Fibroblast of skin of scalp (primary cell): ENCODE measurements around the gene AMIGO1.

Experiments used
- DNase-seq: peaks from one replicate; pipeline ENCODE4 v3.0.0-alpha.2; 2013

AMIGO1 gene

DNA sequence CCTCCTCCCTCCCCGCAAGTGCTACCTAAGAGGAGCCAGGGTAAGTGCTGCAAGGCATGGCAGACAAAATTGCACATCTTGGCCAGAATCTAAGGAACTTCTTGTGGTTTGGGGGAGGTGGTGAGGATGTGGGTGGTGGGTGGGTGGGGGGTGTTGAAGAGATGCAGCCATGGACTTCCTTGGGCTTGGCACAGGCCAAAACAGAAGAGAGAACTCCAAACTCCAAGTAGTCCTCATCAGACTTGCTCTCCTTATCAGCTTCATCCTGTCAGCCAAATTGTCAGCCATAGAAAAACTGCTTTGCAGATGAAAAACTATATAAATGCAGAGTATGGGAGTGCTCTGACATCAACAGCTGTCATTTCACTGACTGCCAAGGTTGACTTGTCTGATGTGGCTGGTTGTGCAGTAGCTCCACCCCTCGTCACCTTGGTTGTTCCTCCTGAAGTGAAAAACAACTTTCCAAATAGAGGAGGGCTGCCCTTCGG, 7.1 kb downstream of the AMIGO1 start:
- DNase-seq: no peak

DNA sequence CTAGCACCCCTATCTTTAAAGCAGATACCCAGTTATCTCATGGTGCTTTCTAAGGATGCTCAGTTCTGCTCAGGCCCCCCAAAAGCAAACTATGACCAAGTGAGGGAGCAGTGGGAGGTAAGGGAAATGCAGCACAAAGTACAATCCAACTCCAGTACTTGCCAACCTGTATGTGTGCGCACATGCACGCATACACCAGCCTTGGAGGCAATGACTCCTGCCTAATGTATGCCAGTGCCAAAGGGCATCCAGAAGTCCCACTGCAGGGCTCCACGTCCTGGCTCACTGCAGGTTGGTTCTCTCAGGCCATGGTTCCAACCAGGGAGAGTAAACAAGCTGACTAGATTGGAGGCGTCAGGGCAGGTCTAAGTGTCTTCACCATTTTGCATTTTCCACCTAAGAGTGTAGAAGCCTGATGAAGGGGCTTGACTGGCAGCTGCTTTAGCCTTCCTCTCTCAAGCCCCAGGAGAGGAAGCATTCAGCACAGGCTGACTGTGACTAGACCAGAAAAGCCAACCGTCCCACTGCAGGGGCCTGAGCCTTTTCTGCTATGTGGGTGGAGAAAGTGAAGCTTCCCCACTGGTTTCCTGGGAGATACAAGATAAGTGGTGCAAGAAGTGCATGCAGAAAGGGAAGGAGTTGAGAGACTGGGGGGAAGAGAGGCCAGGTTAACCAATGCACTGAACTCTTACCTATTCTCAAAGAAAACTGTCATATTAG, 7.7 kb downstream of the AMIGO1 start:
- no peak for DNase-seq

DNA sequence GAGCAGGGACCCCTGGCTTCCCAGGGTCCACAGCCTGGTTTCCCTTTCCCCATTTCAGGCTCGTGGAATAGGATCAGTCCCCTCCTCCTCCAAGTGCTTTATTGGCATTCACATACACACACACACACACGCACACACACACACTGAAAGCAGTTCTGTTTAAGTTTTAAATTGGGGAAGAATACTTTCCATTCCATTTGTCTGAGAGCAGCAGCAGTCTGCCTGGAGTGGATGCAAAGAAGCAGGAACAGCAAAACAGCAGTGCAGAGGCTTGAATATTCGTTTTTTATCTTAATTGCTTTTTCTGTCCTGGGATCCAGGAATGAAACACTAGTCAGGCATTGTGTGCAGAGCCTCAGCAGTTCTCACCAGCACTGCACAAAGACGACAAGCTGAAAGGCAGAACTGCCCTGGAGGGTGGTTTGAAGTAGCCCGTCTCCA, 8.6 kb downstream of the AMIGO1 start:
- peak; percentile 77 for DNase-seq

DNA sequence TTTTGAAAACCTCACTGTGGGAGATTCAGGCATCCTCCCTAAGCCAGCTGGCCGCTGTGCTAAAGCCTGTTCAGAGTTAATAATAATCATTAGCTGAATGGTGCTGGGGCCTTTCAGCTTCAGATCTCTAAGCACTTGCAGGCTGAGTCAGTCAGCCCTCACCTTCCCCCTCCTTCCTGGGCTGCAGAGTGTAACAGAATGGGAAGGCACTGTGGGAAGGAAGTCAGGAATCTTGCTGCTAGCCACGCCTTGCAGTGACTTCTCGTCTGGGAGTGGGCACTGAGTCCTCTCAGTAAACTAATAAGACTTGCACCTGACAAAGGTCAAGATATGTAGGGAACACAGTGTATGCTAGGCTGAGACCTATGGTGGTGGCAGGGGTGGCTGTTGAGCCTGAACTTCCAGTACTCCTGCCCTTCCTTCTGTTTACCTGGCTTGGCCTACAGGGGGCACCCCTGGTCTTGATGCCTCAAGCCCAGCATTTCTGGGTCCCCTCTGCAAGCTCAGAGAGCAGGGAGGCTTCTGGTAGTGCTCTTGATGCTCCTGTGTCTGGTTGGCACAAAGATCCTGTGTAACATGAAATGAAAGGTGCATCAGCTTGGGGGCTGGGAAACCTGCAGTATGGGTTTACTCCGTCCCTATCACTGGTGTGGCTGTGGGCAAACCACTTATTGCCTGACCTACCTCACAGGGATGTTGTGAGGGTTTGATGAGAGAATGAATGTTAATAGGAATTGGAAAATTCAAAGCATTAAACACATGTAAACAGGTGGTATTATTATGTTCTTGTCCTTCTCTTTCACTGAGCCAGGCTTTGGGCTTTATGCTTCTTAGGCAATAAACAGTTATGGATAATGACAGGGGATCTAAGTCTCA, 9.6 kb downstream of the AMIGO1 start:
- DNase-seq: peak; percentile 30

DNA sequence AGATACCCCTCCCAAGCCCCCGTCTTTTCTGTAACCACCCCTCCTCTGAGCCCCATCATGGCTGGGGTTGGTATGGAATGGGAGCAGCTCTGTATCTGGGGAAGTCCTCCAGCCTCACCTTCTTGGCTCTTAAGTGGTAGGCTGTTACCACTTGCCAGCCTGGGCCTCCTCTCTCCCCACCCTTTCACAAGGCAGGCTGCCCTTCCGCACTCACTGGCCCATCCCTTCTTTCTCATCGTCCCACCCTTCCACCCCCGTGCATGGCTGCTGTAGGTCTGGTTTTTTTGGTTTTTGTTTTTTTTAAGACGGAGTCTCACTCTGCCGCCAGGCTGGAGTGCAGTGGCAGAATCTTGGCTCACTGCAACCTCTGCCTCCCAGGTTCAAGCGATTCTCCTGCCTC, 10.4 kb downstream of the AMIGO1 start:
- DNase-seq: no peak

DNA sequence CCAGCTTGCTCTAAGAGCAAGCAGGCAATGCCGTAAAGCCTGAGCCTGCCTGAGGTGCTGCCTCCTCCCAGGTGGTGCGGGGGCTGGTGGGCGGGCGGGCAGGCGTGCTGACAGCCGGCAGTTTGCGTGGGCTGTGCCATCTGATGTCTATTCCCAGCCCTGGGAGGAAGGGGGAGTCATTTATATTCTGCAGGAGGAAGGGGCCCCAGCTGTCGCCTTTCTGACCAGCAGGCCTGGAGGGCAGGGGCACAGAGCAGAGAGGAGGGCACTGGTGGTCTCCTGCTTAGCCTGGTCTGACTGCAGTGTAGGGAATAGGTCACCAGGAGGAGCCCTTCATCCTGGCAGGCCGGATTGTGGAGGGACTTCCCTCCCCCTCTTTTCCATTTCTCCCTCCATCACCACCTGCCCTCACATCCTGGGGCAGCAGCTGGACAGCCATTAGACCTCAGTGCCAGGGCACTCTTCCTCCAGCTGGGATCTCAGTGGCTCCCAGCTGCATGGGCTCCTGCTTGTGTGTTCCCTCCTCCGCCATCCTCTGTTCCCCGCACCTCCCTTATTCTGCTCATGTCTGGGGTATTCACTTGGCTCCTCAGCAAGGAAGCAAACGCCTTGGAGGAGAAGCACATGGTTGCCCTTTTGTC, 11.2 kb downstream of the AMIGO1 start:
- peak; percentile 29 for DNase-seq

DNA sequence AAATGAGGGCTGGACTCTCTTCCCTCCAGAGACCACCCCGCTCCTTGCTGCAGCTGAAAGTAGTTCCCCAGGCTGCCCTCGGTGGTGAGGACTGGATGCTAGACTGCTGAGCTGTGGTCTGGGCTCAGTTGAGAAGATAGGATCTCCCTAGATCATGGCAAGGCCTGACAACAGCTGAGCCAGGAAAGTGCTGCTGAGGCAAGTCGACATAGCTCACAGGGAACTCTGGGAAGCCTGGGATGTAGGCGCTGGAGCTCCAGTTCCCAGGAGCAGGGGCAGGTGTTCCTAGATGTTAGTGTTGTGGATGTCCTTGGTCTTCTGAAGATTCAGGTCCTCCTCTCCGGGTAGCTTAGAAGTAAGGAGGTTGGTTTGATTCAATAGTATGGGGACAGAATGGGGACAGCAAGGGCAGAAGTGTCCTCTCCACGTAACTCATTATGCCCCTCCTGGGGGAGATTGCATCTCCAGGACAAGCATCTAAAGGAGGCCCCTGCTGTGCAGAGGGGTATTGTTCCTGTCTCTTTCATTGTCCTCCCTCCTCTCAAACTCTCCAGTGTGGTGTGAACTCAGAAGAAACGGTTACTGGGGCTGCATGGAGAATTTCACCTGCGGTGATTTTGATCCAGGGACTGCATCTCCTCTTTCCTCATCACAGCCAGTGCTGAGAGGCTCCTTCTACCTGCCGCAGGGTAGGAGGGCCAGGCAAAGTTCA, 11.9 kb downstream of the AMIGO1 start:
- DNase-seq: no peak

DNA sequence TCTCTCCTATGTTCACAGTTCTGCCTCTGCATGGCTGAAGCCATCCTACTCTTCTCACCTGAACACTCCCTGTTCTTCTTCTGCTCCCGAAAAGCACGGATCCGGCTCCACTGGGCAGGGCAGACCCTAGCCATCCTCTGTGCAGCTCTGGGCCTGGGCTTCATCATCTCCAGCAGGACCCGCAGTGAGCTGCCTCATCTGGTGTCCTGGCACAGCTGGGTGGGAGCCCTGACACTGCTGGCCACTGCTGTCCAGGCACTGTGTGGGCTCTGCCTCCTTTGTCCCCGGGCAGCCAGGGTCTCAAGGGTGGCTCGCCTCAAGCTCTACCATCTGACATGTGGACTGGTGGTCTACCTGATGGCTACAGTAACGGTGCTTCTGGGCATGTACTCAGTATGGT, 13.8 kb downstream of the AMIGO1 start:
- DNase-seq: no peak

DNA sequence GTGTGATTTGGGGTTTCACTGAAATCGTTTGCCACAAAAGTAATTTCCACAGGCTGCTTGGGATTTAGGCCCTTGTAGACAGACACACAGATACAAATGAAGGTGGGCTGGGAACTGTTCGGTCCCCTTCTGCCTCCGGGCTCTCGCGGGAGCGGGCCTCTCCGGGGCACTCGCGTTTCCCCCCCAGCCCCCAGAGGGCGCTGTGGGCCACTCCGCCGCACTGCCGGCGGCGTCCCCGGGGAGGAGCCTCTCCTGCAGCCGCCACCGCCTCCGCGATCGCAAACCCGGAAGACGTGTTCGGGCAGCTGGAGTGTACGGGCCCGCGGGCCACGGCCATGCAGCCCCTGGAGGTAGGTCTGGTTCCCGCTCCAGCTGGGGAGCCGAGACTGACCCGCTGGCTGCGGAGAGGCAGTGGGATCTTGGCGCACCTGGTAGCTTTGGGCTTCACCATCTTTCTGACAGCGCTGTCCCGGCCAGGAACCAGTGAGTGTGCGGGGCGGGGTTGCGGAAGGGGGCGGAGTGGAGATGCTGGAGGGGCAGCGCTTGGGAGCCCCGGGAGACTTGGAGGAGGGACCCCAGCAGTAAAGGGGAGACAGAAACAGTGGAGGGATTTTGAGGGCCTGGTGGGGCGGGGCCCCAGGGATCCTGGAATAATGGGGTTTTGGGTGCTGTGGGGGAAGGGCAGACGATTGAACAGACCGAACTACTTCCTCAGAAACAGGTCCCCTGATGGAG, 15.6 kb downstream of the AMIGO1 start, which contains the start of gene CYB561D1:
Gene CYB561D1 (plus strand): TSS at position 290 of the 735 bp plus-strand sequence. CDS start 46 bp downstream, at position 336.
- peak; percentile 85 for DNase-seq

DNA sequence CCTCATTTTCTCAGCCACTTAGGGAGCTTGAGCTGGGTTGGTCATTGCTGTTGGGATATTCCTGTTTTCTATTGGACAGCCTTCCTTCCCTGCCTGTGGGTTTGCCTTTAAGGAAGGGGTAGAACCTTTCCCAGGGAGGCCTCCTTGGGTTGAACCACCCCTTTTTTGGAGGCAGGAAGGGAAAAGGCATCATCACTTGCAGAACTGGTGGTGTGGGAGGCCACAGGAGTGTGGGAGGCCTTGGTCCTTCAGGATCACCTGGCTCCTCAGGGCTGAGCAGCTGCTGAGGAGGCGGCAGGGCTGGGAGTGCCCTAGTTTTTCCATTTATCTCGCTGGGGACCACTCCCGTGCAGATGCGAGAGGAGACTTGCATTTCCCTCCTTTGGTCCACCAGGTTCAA, 16.3 kb downstream of the AMIGO1 start:
- no peak for DNase-seq

DNA sequence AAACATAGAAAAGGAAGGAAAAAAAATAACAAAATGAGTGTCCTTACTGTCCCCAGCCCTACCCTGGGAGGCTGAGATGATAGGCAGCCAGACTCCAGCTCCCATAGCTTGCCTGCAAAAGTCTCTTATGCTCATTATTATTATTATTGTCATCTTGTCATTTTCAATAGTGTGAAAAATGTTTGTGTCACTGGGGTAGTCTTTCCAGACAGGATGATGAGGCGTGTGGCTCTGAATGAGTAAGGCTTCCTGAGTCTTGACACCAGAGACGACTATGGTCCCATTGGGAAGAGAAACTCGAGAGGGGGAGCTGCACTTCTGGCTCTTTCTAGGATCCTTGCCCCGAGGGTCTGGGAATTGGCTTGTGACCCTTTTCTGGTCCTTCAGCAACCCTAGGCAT, 16.7 kb downstream of the AMIGO1 start:
- DNase-seq: no peak

DNA sequence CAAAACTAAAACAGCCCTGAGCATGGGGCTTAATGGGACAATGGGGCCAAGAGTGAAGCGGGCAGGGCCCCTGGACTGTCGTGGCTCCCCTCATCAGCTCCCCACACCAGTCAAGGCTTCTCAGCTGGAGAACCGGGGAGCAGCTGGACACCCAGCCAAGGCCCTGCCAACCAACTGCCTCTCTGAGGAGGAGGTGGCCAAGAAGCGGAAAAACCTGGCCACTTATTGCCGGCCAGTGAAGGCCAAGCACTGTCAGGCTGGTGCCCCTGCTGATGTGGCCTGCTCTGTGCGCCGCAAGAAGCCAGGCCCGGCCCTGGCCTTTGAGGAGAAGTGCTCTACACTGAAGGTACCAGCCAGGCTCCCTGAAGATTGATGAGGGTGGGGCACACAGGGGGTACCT, 18.2 kb downstream of the AMIGO1 start:
- no peak for DNase-seq

DNA sequence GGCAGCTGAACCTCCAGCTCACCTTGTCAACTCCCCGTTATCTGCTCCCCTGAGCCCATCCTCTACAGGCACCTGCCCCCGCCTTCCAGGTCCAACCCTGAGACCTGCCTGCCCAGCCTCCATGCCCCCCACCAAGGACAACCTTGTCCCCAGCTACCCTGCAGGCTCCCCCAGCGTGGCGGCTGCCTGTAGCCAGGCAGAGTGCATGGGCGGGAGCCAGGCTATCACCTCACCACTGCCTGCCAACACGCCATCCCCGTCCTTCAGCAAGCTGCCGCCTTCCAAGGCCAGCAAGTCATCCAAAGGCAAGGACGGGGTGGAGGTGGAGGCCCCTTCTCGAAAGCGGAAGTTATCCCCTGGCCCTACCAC, 18.6 kb downstream of the AMIGO1 start:
- DNase-seq: no peak

DNA sequence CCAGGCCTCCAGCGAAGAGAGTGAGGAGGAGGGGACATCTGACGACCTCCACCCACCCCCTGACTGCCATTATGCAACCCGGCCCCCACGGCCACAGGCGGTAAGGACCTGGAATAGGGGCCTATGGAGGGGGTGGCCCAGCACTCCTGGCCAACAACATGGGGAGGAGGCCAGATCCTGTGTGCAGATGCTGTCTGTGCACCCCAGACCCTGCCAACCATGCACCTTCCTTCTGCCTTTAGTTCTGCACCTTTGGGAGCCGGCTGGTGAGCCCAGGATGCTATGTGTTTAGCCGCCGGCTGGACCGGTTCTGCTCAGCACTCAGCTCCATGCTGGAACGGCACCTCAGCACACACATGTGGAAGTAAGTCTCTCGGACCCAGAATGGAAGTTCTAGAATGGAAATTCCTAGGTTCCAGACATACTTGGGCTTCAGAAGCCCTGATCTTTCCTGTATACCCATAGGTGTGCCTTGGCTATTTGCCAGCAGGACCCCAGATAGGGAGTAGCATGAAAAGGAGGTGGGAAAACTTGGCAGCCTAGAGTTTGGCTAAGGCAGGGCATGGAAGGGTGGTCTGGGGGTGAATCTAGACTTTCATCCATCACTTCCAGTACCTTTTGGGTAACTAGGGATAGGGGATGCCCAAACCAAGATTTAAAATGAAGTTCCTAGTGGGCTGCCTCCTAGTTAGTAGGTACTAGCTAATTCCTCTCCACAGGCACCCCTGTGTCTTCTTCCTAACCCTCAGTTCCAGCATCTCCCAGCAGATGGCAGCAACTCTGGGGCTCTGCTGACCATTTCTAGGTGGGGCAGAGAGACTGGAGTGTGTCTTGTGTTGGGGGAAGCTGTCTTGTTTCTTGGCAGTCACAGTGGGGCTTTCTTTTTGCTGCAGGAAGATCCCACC, 19.2 kb downstream of the AMIGO1 start:
- DNase-seq: peak; percentile 71

DNA sequence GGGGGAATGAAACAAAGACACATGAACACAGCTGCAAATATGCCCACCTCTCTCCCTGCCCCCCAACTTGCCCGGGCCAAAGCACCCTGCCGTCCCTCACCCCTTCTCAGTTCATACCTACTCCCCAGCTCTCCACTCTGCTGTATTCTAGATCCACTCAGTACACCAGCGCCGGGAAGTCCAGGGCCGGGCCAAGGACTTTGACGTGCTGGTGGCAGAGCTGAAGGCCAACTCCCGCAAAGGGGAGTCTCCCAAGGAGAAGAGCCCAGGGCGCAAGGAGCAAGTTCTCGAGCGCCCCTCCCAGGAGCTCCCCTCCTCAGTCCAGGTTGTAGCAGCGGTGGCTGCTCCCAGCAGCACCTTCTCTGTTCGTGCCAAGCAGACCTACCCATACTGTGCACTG, 20.8 kb downstream of the AMIGO1 start:
- no peak for DNase-seq

DNA sequence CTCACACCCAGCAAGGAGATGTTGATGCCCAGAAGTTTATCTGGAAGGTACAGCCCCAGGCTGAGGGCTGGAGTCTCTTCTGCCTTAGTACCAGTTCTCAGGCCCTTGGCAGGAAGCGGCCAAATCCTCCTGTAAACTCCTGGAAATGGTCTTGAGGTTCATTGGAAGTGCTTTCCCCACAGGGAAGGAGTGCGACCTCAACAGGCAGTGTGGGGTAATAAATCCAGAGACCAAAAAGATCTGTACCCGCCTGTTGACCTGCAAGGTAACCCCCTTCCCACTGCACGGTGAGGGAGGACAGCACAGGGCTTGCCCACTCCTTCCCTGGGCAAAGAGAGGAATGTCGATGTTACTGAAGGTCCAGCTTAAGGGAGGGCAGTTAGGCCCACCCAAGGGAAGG, 21.3 kb downstream of the AMIGO1 start:
- no peak for DNase-seq

DNA sequence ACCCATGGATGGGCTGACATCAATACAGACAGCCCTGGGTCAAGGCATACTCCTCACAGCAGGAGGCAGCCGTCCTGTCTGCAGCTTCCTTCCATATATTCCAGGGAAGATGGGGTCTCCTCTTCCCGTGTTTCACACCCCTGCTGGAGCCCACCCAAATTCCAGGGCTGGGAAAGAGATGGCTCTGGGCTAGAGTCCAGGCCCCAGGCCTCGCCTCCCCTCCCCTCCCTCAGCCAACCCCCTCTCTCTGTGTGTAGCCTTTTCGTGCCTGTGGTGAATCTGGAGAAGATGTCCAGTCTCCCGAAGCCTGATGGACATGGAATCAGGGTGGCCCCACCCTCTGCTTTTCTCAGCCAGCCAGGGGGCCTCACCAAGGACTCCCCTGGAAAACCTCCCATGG, 22.3 kb downstream of the AMIGO1 start:
- no peak for DNase-seq

DNA sequence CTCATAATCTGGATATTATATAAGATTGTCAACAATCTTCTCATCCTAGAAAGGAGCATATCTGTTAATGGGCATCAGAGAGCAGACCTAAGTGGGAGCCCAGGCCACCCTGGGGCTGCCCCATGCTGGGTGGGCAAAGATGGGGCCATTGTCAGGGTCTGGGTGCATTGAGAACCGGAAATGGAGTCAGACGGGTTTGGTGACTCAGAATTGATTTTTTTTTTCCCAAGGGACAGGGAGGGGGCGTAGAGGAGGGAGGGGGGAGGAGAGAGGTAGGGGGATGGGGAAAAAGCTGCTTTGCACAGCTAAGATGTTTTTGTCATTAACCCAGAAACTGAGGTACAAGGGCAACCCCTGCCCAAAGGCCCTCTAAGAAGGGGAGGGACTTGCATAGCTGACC, 24.5 kb downstream of the AMIGO1 start:
- DNase-seq: peak; percentile 53

DNA sequence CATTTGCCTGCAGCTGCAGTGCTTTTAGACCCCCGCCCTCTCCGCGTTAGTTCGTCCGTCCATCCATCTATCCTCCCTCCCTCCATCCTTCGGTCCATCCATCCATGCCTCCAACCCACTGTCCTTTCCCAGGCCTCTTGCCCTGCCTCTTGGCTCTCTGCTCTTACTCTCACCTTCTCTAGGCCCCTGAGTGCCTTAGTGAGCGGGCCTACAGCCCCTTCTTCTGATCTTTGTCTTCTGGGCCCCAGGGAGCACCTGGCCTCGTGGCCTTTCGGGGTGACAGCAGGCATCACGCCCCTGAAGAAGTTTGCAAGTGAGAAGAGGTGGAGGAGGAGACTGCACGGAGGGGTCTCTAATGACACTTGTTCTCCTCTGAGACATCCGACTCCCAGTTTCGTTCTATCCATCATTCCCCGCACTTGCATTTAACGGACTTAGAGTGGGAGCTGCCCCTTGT, 25.0 kb downstream of the AMIGO1 start:
- no peak for DNase-seq

DNA sequence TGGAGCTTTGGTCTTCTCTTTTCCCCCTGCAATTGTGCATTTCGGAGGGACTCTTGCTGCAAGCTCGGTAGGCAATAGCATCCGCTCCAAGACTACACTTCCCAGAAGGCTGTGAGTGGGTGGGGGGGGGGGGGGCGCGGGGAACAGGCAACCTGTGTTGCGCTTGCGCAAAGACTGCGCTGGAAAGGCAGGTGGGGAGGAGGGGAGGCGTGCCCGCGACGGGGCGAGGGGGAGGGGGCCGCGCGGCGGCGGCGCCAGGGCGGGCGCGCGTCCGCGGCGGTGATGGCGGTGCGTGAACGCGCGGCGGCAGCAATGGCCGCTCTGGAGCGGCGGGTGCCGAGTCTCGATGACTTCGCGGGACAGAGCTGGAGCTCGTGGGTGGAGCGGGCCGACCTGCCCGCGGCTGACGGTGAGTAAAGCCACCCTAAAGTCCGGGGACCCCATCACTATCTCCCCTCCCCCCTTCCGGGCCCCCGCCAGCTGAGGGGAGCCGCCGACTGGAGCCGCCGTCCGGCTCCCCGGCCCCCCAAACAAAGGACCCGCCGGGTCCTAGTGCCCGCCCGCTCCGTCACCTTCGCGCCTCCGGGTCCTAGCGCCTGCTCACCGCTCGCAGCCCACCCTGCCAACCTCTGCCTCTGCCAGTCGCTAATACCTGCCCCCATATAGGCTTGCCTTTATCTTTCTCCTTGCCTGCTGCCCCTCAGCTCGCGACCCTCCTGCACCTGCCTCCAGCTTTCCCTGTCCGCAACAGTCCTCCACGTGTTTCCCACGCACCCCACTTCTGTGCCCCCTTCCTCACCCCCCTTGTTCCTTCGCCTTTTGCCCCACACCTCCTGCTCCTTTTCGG, 25.6 kb downstream of the AMIGO1 start, which contains the start of gene ATXN7L2:
Gene ATXN7L2 (plus strand): TSS at position 234 of the 847 bp plus-strand sequence. CDS start 49 bp downstream, at position 283.
- peak; percentile 93 for DNase-seq
